Activated CD4-positive, alpha-beta T cell treated with anti-CD3 and anti-CD28 coated beads, Interleukin-2, amount 10 ng/mL, durations not matched to agents 24 days and 14 days (primary cell): ENCODE data around the gene CITED2. TPM values are rescaled to one million over a fixed set of nuclear protein-coding genes. Genes with fewer than 3 reads are reported as not detected.
"Not testable (repeated sequence)": the region's sequence is repeated elsewhere in the genome, so short reads cannot be mapped to it uniquely, and the experiment has no call there.

ENCODE experiments used
- DNase-seq: peaks from one replicate; pipeline ENCODE4 v3.0.0; 2022
- H3K27ac Mint-ChIP-seq: one replicate; pipeline ENCODE4 v1.8.0; 2022; ENCODE audit warnings: mild to moderate bottlenecking, mixed read lengths
- H3K27me3 Mint-ChIP-seq: one replicate; pipeline ENCODE4 v1.8.0; 2022; ENCODE audit warnings: mixed read lengths
- H3K36me3 Mint-ChIP-seq: one replicate; pipeline ENCODE4 v1.8.0; 2022; ENCODE audit warnings: low read depth, mild to moderate bottlenecking, mixed read lengths
- H3K4me1 Mint-ChIP-seq: one replicate; pipeline ENCODE4 v1.8.0; 2021; ENCODE audit warnings: mixed read lengths
- H3K4me3 Mint-ChIP-seq: one replicate; pipeline ENCODE4 v1.8.0; 2022; ENCODE audit warnings: mild to moderate bottlenecking, moderate library complexity, mixed read lengths
- H3K9me3 Mint-ChIP-seq: one replicate; pipeline ENCODE4 v1.8.0; 2021; ENCODE audit warnings: mixed read lengths
- intact Hi-C: fragments of 100-400 bp; cut with micrococcal nuclease; formaldehyde crosslinking; loops from one replicate; pipeline ENCODE4 v1.15.1; 2023
- total RNA-seq: library from RNA; stranded (reverse); gene quantifications from 2 replicates; pipeline ENCODE4 v1.2.3, GENCODE V29; 2022

CITED2 gene
- total RNA-seq, 1 donor from 2014 or later = 49.0 TPM

GRCh38 chr6:139367810-139368351 lies 6.6 kb downstream of the CITED2 start:
- DNase-seq = no peak
- H3K27me3 Mint-ChIP-seq = peaks cover 4% of the 10 kb centered on the region
- peaks cover 42% of the 10 kb centered on the region for H3K4me1 Mint-ChIP-seq
- no peak overlapping the region for H3K27ac Mint-ChIP-seq
- intact Hi-C loops = no loop called here
- no peaks in the 10 kb centered on the region for H3K9me3 Mint-ChIP-seq
- no peak overlapping the region for H3K4me3 Mint-ChIP-seq
- H3K36me3 Mint-ChIP-seq = peaks cover 22% of the 10 kb centered on the region

GRCh38 chr6:139364982-139365379 lies 9.5 kb downstream of the CITED2 start:
- Mint-ChIP-seq H3K27ac (no peak overlapping the region), H3K36me3 (peaks cover 3% of the 10 kb centered on the region), H3K4me1 (peaks cover 35% of the 10 kb centered on the region), H3K4me3 (no peak overlapping the region), H3K27me3 (peaks cover 4% of the 10 kb centered on the region), H3K9me3 (no peaks in the 10 kb centered on the region)
- intact Hi-C loops = loop anchor here (1.0 to 5.0 kb wide), 7 partner anchors 43 to 776 kb away; partner anchors contain the start of gene TXLNB
- no peak for DNase-seq

- Mint-ChIP-seq H3K36me3 (no peaks in the 10 kb centered on the region), H3K27me3 (peaks cover 4% of the 10 kb centered on the region), H3K9me3 (peaks cover 2% of the 10 kb centered on the region), H3K27ac (no peak overlapping the region), H3K4me3 (no peak overlapping the region), H3K4me1 (peaks cover 30% of the 10 kb centered on the region)
- DNase-seq = peak; percentile 68
- intact Hi-C loops = loop anchor here (1.0 to 5.0 kb wide), 7 partner anchors 42 to 776 kb away; partner anchors contain the start of gene TXLNB
Observed at GRCh38 chr6:139364302-139364981, 10.0 kb downstream of the CITED2 start.

- not testable (repeated sequence) for H3K9me3 Mint-ChIP-seq, H3K27ac Mint-ChIP-seq, DNase-seq, H3K4me3 Mint-ChIP-seq, H3K36me3 Mint-ChIP-seq, H3K27me3 Mint-ChIP-seq
- H3K4me1 Mint-ChIP-seq = peaks cover 32% of the 10 kb centered on the region
- intact Hi-C loops = loop anchor here (1.0 to 5.0 kb wide), 7 partner anchors 41 to 775 kb away; partner anchors contain the start of gene TXLNB
Observed at GRCh38 chr6:139363797-139364196, 10.7 kb downstream of the CITED2 start.

GRCh38 chr6:139363123-139363522 lies 11.3 kb downstream of the CITED2 start:
- DNase-seq, H3K4me3 Mint-ChIP-seq, H3K36me3 Mint-ChIP-seq, H3K27me3 Mint-ChIP-seq, H3K9me3 Mint-ChIP-seq: not testable (repeated sequence)
- H3K4me1 Mint-ChIP-seq = peaks cover 32% of the 10 kb centered on the region
- peak overlapping the region; percentile 61 for H3K27ac Mint-ChIP-seq
- intact Hi-C loops = loop anchor here (5.0 kb wide), 2 partner anchors 41 to 671 kb away; no protein-coding TSS in a partner anchor

GRCh38 chr6:139361211-139361610 lies 13.2 kb downstream of the CITED2 start:
- intact Hi-C loops = loop anchor here (5.0 kb wide), 2 partner anchors 39 to 669 kb away; no protein-coding TSS in a partner anchor
- no peak overlapping the region for H3K4me3 Mint-ChIP-seq
- H3K4me1 Mint-ChIP-seq = peaks cover 27% of the 10 kb centered on the region
- H3K36me3 Mint-ChIP-seq = no peaks in the 10 kb centered on the region
- no peaks in the 10 kb centered on the region for H3K27me3 Mint-ChIP-seq
- H3K9me3 Mint-ChIP-seq = peaks cover 7% of the 10 kb centered on the region
- no peak for DNase-seq
- H3K27ac Mint-ChIP-seq = no peak overlapping the region

- intact Hi-C loops = no loop called here
- H3K4me1 Mint-ChIP-seq = peaks cover 14% of the 10 kb centered on the region
- no peak for DNase-seq
- no peak overlapping the region for H3K4me3 Mint-ChIP-seq
- H3K27me3 Mint-ChIP-seq = no peaks in the 10 kb centered on the region
- H3K36me3 Mint-ChIP-seq = no peaks in the 10 kb centered on the region
- H3K9me3 Mint-ChIP-seq = peaks cover 13% of the 10 kb centered on the region
- no peak overlapping the region for H3K27ac Mint-ChIP-seq
Observed at GRCh38 chr6:139356924-139357323, 17.5 kb downstream of the CITED2 start.

- intact Hi-C loops = loop anchor here (2.0 kb wide), 1 partner anchor 65 kb away; the partner anchor contains the start of gene TXLNB
- no peak for DNase-seq
- Mint-ChIP-seq H3K4me3 (no peak overlapping the region), H3K36me3 (no peaks in the 10 kb centered on the region), H3K27ac (no peak overlapping the region), H3K27me3 (no peaks in the 10 kb centered on the region), H3K9me3 (peaks cover 13% of the 10 kb centered on the region), H3K4me1 (peaks cover 8% of the 10 kb centered on the region)
Observed at GRCh38 chr6:139355777-139356445, 18.5 kb downstream of the CITED2 start.

- Mint-ChIP-seq H3K27ac (no peak overlapping the region), H3K4me3 (no peak overlapping the region), H3K9me3 (peaks cover 13% of the 10 kb centered on the region), H3K4me1 (peaks cover 8% of the 10 kb centered on the region), H3K27me3 (no peaks in the 10 kb centered on the region), H3K36me3 (no peaks in the 10 kb centered on the region)
- DNase-seq = no peak
- intact Hi-C loops = loop anchor here (2.0 kb wide), 1 partner anchor 64 kb away; the partner anchor contains the start of gene TXLNB
Observed at GRCh38 chr6:139355172-139355571, 19.3 kb downstream of the CITED2 start.

- H3K4me3 Mint-ChIP-seq = no peak overlapping the region
Observed at GRCh38 chr6:139354189-139354588, 20.3 kb downstream of the CITED2 start.

GRCh38 chr6:139349464-139350020 lies 24.9 kb downstream of the CITED2 start:
- no peaks in the 10 kb centered on the region for H3K27me3 Mint-ChIP-seq
- DNase-seq = no peak
- H3K27ac Mint-ChIP-seq = no peak overlapping the region
- intact Hi-C loops = no loop called here
- H3K4me1 Mint-ChIP-seq = no peaks in the 10 kb centered on the region
- H3K36me3 Mint-ChIP-seq = no peaks in the 10 kb centered on the region
- peaks cover 7% of the 10 kb centered on the region for H3K9me3 Mint-ChIP-seq
- H3K4me3 Mint-ChIP-seq = no peak overlapping the region

More at GRCh38 chr6:139354189-139354588, 20.3 kb downstream of the CITED2 start:
- peaks cover 8% of the 10 kb centered on the region for H3K4me1 Mint-ChIP-seq
- no peaks in the 10 kb centered on the region for H3K36me3 Mint-ChIP-seq
- H3K27ac Mint-ChIP-seq = no peak overlapping the region
- peaks cover 9% of the 10 kb centered on the region for H3K9me3 Mint-ChIP-seq
- no peak for DNase-seq
- intact Hi-C loops = loop anchor here (2.0 kb wide), 1 partner anchor 63 kb away; the partner anchor contains the start of gene TXLNB
- H3K27me3 Mint-ChIP-seq = no peaks in the 10 kb centered on the region

GRCh38 chr6:139346392-139346791 lies 28.1 kb downstream of the CITED2 start:
- H3K27ac Mint-ChIP-seq = no peak overlapping the region
- H3K4me1 Mint-ChIP-seq = peaks cover 15% of the 10 kb centered on the region
- no peak for DNase-seq
- H3K9me3 Mint-ChIP-seq = peaks cover 10% of the 10 kb centered on the region
- peaks cover 2% of the 10 kb centered on the region for H3K36me3 Mint-ChIP-seq
- intact Hi-C loops = no loop called here
- no peak overlapping the region for H3K4me3 Mint-ChIP-seq
- no peaks in the 10 kb centered on the region for H3K27me3 Mint-ChIP-seq

GRCh38 chr6:139344186-139344963 lies 30.1 kb downstream of the CITED2 start:
- intact Hi-C loops = no loop called here

More at GRCh38 chr6:139344186-139344963, 30.1 kb downstream of the CITED2 start:
- no peak for DNase-seq
- Mint-ChIP-seq H3K27ac (no peak overlapping the region), H3K4me3 (no peak overlapping the region), H3K36me3 (peaks cover 2% of the 10 kb centered on the region), H3K9me3 (peaks cover 10% of the 10 kb centered on the region), H3K27me3 (no peaks in the 10 kb centered on the region), H3K4me1 (peaks cover 15% of the 10 kb centered on the region)
